GM12878 (cell line): ENCODE measurements around the gene VAMP3.

Experiments
- ATF7 ChIP-seq: fragments of 450-650 bp; IDR thresholded peaks from 2 replicates; pipeline ENCODE4 v1.6.1; 2016; ENCODE audit warnings: low read depth, mild to moderate bottlenecking
- CREB1 ChIP-seq: IDR thresholded peaks from 2 replicates; pipeline ENCODE4 v1.6.1; 2012; ENCODE audit warnings: low read depth, mild to moderate bottlenecking, inconsistent platforms
- CUX1 ChIP-seq: IDR thresholded peaks from 2 replicates; pipeline ENCODE4 v1.6.1; 2012; ENCODE audit warnings: improper control_type of control experiment, low read depth, low read length; ENCODE audit not compliant: insufficient replicate concordance
- EZH2 ChIP-seq: IDR thresholded peaks from 2 replicates; pipeline ENCODE4 v1.6.1; 2012; ENCODE audit warnings: low read depth, mild to moderate bottlenecking, control low read depth, inconsistent platforms, low read length, borderline replicate concordance; ENCODE audit not compliant: control insufficient read depth
- HCFC1 ChIP-seq: fragments of 150-350 bp; IDR thresholded peaks from 2 replicates; pipeline ENCODE4 v1.6.1; 2014; ENCODE audit warnings: low read length
- JUNB ChIP-seq: IDR thresholded peaks from 2 replicates; pipeline ENCODE4 v1.6.1; 2016; ENCODE audit warnings: antibody characterized with exemption, mild to moderate bottlenecking
- MLLT1 ChIP-seq: fragments of 450-650 bp; IDR thresholded peaks from 2 replicates; pipeline ENCODE4 v1.6.1; 2016; ENCODE audit warnings: mild to moderate bottlenecking
- MTA3 ChIP-seq: IDR thresholded peaks from 2 replicates; pipeline ENCODE4 v1.6.1; 2012; ENCODE audit warnings: low read length, inconsistent platforms, borderline replicate concordance
- POLR2A ChIP-seq: IDR thresholded peaks from 2 replicates; pipeline ENCODE4 v1.6.1; 2011; ENCODE audit warnings: low read depth, mild to moderate bottlenecking, low read length
- RAD51 ChIP-seq: fragments of 450-650 bp; IDR thresholded peaks from 2 replicates; pipeline ENCODE4 v1.6.1; 2016; ENCODE audit warnings: moderate library complexity, mild to moderate bottlenecking, inconsistent platforms
- SMARCA5 ChIP-seq: fragments of 450-650 bp; IDR thresholded peaks from 2 replicates; pipeline ENCODE4 v1.6.1; 2017; ENCODE audit warnings: mild to moderate bottlenecking
- TAF1 ChIP-seq: IDR thresholded peaks from 2 replicates; pipeline ENCODE4 v1.6.1; 2011; ENCODE audit warnings: mild to moderate bottlenecking, low read depth, low read length, borderline replicate concordance
- YY1 ChIP-seq: IDR thresholded peaks from 2 replicates; pipeline ENCODE4 v1.6.1; 2011; ENCODE audit warnings: low read depth, mild to moderate bottlenecking, low read length
- TF ChIP-seq, protein P1 (sequence below), 3 experiments: IDR thresholded peaks in 2 of 3; conservative IDR thresholded peaks in 1 of 3; 2 replicates each; pipeline ENCODE4 v1.5.1; 2011; ENCODE audit warnings: low read depth in 3 of 3, low read length in 3 of 3, mild to moderate bottlenecking in 3 of 3, control low read depth in 2 of 3, moderate library complexity in 2 of 3, inconsistent platforms in 1 of 3, mixed read lengths in 1 of 3; ENCODE audit not compliant: control insufficient read depth in 2 of 3, insufficient read depth in 1 of 3; ENCODE audit errors: extremely low read depth in 1 of 3

GRCh38 chr1:7810395-7810794 is 39.3 kb downstream of the VAMP3 start:
- TF ChIP-seq MTA3: no peak
- no peak for TF ChIP-seq CREB1
- TF ChIP-seq EZH2: no peak
- no peak for TF ChIP-seq MLLT1
- TF ChIP-seq, protein P1, sequence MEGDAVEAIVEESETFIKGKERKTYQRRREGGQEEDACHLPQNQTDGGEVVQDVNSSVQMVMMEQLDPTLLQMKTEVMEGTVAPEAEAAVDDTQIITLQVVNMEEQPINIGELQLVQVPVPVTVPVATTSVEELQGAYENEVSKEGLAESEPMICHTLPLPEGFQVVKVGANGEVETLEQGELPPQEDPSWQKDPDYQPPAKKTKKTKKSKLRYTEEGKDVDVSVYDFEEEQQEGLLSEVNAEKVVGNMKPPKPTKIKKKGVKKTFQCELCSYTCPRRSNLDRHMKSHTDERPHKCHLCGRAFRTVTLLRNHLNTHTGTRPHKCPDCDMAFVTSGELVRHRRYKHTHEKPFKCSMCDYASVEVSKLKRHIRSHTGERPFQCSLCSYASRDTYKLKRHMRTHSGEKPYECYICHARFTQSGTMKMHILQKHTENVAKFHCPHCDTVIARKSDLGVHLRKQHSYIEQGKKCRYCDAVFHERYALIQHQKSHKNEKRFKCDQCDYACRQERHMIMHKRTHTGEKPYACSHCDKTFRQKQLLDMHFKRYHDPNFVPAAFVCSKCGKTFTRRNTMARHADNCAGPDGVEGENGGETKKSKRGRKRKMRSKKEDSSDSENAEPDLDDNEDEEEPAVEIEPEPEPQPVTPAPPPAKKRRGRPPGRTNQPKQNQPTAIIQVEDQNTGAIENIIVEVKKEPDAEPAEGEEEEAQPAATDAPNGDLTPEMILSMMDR (IDR thresholded peaks at IDR 0.05 in 2 of 3, conservative IDR thresholded peaks at IDR 0.05 in 1 of 3; ENCODE audit: control insufficient read depth in 2 of 3, extremely low read depth in 1 of 3, insufficient read depth in 1 of 3, low read depth in 3 of 3, low read length in 3 of 3): no peak
- TF ChIP-seq HCFC1: no peak
- TF ChIP-seq POLR2A: no peak
- no peak for TF ChIP-seq TAF1
- no peak for TF ChIP-seq YY1
- no peak for TF ChIP-seq CUX1
- no peak for TF ChIP-seq ATF7
- no peak for TF ChIP-seq JUNB
- TF ChIP-seq RAD51: no peak
- TF ChIP-seq SMARCA5: no peak
